OCI-LY7 (cell line): ENCODE results near the gene PSD2. TPM values are rescaled to one million over a fixed set of nuclear protein-coding genes. Genes with fewer than 3 reads are reported as not detected.

Experiments used
- BruUV-seq: library from RNA; stranded (reverse); fragments of 400-500 nt; replicated peaks from 2 replicates; lab custom pipeline; 2021; lab: Mats Ljungman, UMichigan
- CTCF ChIA-PET: fragments of 300-600 bp; sonication (Branson Sonifier 250); formaldehyde crosslinking; loops from one replicate; lab custom pipeline; 2022; ENCODE audit warnings: antibody characterized with exemption; ENCODE audit not compliant: unreplicated experiment; lab: Charles Lee
- POLR2A ChIA-PET: fragments of 300-600 bp; sonication (Branson Sonifier 250); formaldehyde crosslinking; loops from one replicate; lab custom pipeline; 2022; ENCODE audit warnings: antibody characterized with exemption; lab: Charles Lee
- DNase-seq: peaks from one replicate; pipeline ENCODE4 v3.0.0-alpha.2; 2015; ENCODE audit warnings: low spot score
- H2AFZ ChIP-seq: fragments of 200-600 bp; sonication (generic), shearing (Covaris generic); 2 replicates; pipeline ENCODE4 v1.6.1; 2014; ENCODE audit warnings: mild to moderate bottlenecking, antibody characterized with exemption, low read length, moderate library complexity
- H3K27ac ChIP-seq: fragments of 200-600 bp; sonication (generic); 2 replicates; pipeline ENCODE4 v1.5.1; 2014; ENCODE audit warnings: mixed run types, low read depth, mild to moderate bottlenecking, moderate library complexity, low read length, inconsistent platforms; ENCODE audit not compliant: poor library complexity, severe bottlenecking
- H3K36me3 ChIP-seq: fragments of 200-600 bp; sonication (generic); 2 replicates; pipeline ENCODE4 v1.6.1; 2014; ENCODE audit warnings: mild to moderate bottlenecking, antibody characterized with exemption, low read length, moderate library complexity, mixed read lengths; ENCODE audit not compliant: insufficient read depth
- H3K4me1 ChIP-seq: fragments of 200-600 bp; sonication (generic); 2 replicates; pipeline ENCODE4 v1.5.1; 2014; ENCODE audit warnings: mild to moderate bottlenecking, low read length; ENCODE audit not compliant: insufficient read depth, poor library complexity, severe bottlenecking
- H3K4me2 ChIP-seq: fragments of 200-600 bp; sonication (generic); 2 replicates; pipeline ENCODE4 v1.6.1; 2014; ENCODE audit warnings: mild to moderate bottlenecking, low read length
- H3K4me3 ChIP-seq: fragments of 200-600 bp; sonication (generic); 2 replicates; pipeline ENCODE4 v1.5.1; 2014; ENCODE audit warnings: mild to moderate bottlenecking, low read depth, low read length; ENCODE audit not compliant: poor library complexity, severe bottlenecking
- H3K79me2 ChIP-seq: fragments of 200-600 bp; sonication (generic); 2 replicates; pipeline ENCODE4 v1.6.1; 2016; ENCODE audit warnings: low read depth, mild to moderate bottlenecking, low read length, moderate library complexity, mixed read lengths; ENCODE audit not compliant: insufficient read depth
- H3K9me2 ChIP-seq: fragments of 200-600 bp; sonication (generic); 2 replicates; pipeline ENCODE4 v1.6.1; 2016; ENCODE audit warnings: mild to moderate bottlenecking, low read length, mixed read lengths; ENCODE audit not compliant: insufficient read depth
- H3K9me3 ChIP-seq: fragments of 200-600 bp; sonication (generic); 2 replicates; pipeline ENCODE4 v1.6.1; 2014; ENCODE audit warnings: mild to moderate bottlenecking, mixed run types, low read length, mixed read lengths
- H4K20me1 ChIP-seq: fragments of 200-600 bp; sonication (generic); 2 replicates; pipeline ENCODE4 v1.6.1; 2014; ENCODE audit warnings: mild to moderate bottlenecking, antibody characterized with exemption, low read length, moderate library complexity, mixed read lengths; ENCODE audit not compliant: insufficient read depth
- EZH2phosphoT487 ChIP-seq: fragments of 200-600 bp; sonication (generic); IDR thresholded peaks from 2 replicates; pipeline ENCODE4 v1.6.1; 2018; ENCODE audit warnings: low read depth, borderline replicate concordance, mild to moderate bottlenecking, mixed run types, antibody characterized with exemption, low read length, moderate library complexity, mixed read lengths
- intact Hi-C: fragments of 100-400 bp; cut with micrococcal nuclease; formaldehyde crosslinking; loops from one replicate; pipeline ENCODE4 v1.10.0; 2022; ENCODE audit not compliant: unreplicated experiment
- total RNA-seq, 2 experiments: library from RNA; depleted of rRNA in 1 of 2; stranded (reverse); fragments of >200 nt in 1 of 2; shearing (Covaris generic) in 1 of 2; gene quantifications; 2 replicates each; pipeline ENCODE4 v1.2.3, GENCODE V29; 2014 to 2022
- TF ChIP-seq, protein P1 (sequence below): fragments of 200-600 bp; sonication (generic); conservative IDR thresholded peaks from 2 replicates; pipeline ENCODE4 v1.5.1; 2014; ENCODE audit warnings: mild to moderate bottlenecking, antibody characterized with exemption, low read length, moderate library complexity, mixed read lengths

Gene PSD2
- total RNA-seq, 2 experiments from 2014 or later, result 0.11 to 0.13 TPM

DNA sequence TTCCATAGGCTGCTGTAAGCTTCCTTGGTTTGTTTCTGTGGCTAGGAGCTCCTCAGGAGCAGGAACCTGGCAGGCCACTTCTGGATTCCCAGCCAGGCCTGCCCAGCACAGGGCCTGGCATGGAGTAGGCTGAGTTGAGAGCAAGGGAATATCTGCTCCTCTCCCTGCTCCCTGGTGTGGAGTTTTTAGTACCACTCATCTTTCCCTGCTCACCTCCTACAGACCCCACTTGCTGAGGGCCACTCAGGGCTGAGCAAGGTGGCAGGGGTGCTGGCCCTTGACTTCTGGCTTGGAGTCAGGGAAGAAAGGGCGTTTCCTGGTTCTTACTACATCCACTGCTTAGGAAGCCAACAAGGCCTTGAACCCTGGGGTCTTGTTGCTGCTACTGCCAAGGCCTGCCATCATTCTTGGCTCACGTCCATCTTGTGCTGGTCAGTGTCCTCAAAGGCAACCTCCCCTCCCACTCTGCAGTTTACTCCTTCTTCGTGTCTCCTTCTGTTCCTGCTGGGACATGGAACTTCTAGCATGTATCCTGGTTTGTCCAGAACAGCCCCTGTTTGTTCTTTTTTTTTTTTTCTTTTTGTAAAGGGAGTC lies 54.9 kb downstream of the PSD2 start:
- H3K79me2 ChIP-seq, result no peaks in the 10 kb centered on the region
- no peak overlapping the region for H2AFZ ChIP-seq
- no peak overlapping the region for H3K27ac ChIP-seq
- intact Hi-C loops, result no loop called here
- no peaks in the 10 kb centered on the region for H4K20me1 ChIP-seq
- no peaks in the 10 kb centered on the region for H3K4me1 ChIP-seq
- no peak for TF ChIP-seq EZH2phosphoT487
- TF ChIP-seq, protein P1, sequence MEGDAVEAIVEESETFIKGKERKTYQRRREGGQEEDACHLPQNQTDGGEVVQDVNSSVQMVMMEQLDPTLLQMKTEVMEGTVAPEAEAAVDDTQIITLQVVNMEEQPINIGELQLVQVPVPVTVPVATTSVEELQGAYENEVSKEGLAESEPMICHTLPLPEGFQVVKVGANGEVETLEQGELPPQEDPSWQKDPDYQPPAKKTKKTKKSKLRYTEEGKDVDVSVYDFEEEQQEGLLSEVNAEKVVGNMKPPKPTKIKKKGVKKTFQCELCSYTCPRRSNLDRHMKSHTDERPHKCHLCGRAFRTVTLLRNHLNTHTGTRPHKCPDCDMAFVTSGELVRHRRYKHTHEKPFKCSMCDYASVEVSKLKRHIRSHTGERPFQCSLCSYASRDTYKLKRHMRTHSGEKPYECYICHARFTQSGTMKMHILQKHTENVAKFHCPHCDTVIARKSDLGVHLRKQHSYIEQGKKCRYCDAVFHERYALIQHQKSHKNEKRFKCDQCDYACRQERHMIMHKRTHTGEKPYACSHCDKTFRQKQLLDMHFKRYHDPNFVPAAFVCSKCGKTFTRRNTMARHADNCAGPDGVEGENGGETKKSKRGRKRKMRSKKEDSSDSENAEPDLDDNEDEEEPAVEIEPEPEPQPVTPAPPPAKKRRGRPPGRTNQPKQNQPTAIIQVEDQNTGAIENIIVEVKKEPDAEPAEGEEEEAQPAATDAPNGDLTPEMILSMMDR, result no peak
- H3K9me3 ChIP-seq, result no peaks in the 10 kb centered on the region
- DNase-seq, result no peak
- ChIA-PET POLR2A (no interaction called here), CTCF (no interaction called here)
- no peaks in the 10 kb centered on the region for H3K9me2 ChIP-seq
- no peak overlapping the region for H3K4me3 ChIP-seq
- H3K36me3 ChIP-seq, result no peaks in the 10 kb centered on the region
- H3K4me2 ChIP-seq, result no peak overlapping the region
- no TSS peak for BruUV-seq

DNA sequence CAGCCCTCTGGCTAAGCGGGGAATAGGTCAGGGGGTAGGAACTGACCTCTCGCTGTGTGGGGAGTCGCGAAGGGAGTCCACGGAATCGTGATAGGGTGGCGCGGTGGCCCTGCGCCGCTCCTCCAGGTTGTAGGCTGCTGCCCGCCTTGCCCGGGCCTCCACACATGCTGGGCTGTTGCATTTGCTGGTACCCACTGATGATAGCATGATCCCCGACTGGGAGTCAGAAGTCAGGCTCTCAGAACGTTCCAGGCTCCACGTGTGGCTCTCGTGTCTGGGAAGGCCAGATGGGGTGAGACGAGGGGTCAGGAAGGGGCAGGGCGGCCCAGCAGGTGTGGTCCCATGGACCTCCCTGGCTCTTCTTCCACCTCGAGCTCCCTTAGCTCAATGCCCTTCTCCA lies 56.0 kb downstream of the PSD2 start:
- TF ChIP-seq, protein P1, result no peak
- no peak for TF ChIP-seq EZH2phosphoT487
- H3K9me2 ChIP-seq, result no peaks in the 10 kb centered on the region
- H4K20me1 ChIP-seq, result no peaks in the 10 kb centered on the region
- DNase-seq, result no peak
- H2AFZ ChIP-seq, result no peak overlapping the region
- H3K4me1 ChIP-seq, result no peaks in the 10 kb centered on the region
- intact Hi-C loops, result no loop called here
- ChIA-PET POLR2A (no interaction called here), CTCF (no interaction called here)
- H3K4me2 ChIP-seq, result no peak overlapping the region
- no TSS peak for BruUV-seq
- H3K79me2 ChIP-seq, result no peaks in the 10 kb centered on the region
- H3K27ac ChIP-seq, result no peak overlapping the region
- no peaks in the 10 kb centered on the region for H3K9me3 ChIP-seq
- no peak overlapping the region for H3K4me3 ChIP-seq
- no peaks in the 10 kb centered on the region for H3K36me3 ChIP-seq

DNA sequence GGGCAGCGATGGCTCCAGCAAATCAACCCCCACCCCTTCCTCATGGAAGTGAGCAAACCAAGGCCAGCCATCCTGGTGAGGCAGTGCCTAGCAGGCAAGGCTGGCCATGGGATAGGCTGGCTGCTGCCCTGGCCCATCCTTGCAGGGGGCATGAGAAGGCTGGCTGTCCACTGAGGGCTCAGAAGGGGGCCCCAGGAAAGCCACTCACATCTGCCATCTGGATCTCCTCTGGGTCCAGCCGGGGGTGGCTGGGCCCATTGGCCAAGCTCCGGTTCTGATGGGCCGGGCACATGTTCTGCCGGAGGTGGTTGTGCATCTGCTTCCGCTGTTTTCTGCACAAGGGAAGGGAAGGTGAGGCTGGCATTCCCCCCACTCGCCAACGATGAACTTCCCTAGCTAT lies 57.1 kb downstream of the PSD2 start:
- no peak overlapping the region for H3K4me2 ChIP-seq
- ChIA-PET POLR2A (no interaction called here), CTCF (interaction anchor here (0.8 kb wide), 1 partner anchor 9 kb away, joined by 3 read pairs; no protein-coding TSS in a partner anchor)
- H3K79me2 ChIP-seq, result no peaks in the 10 kb centered on the region
- H3K4me1 ChIP-seq, result no peaks in the 10 kb centered on the region
- no peak overlapping the region for H3K27ac ChIP-seq
- no TSS peak for BruUV-seq
- TF ChIP-seq EZH2phosphoT487, result no peak
- TF ChIP-seq, protein P1, result no peak
- H3K9me3 ChIP-seq, result no peaks in the 10 kb centered on the region
- no peak for DNase-seq
- intact Hi-C loops, result no loop called here
- H4K20me1 ChIP-seq, result no peaks in the 10 kb centered on the region
- no peaks in the 10 kb centered on the region for H3K9me2 ChIP-seq
- no peak overlapping the region for H3K4me3 ChIP-seq
- no peak overlapping the region for H2AFZ ChIP-seq
- no peaks in the 10 kb centered on the region for H3K36me3 ChIP-seq
